Activated naive CD8-positive, alpha-beta T cell treated with anti-CD3 and anti-CD28 coated beads, Interleukin-2, amount 10 ng/mL, durations not matched to agents 7 days and 5 days (primary cell): Measurements from ENCODE around the gene RGN. TPM values are rescaled to one million over a fixed set of nuclear protein-coding genes. Genes with fewer than 3 reads are reported as not detected.
"Not testable (repeated sequence)": the region's sequence is repeated elsewhere in the genome, so short reads cannot be mapped to it uniquely, and the experiment has no call there.

Source experiments
- ATAC-seq: fragments of 150-1000 bp; cut with Tn5 transposase; one replicate; pipeline ENCODE4 v1.10.0; 2021; ENCODE audit warnings: low read depth, moderate library complexity
- POLR2A ChIA-PET: fragments of 350-600 bp; sonication (Branson Sonifier 250); formaldehyde crosslinking; loops from one replicate; lab custom pipeline; 2021; ENCODE audit warnings: antibody characterized with exemption; lab: Charles Lee
- DNase-seq: peaks from one replicate; pipeline ENCODE4 v3.0.0; 2021
- H3K27ac Mint-ChIP-seq: one replicate; pipeline ENCODE4 v1.8.0; 2022; ENCODE audit warnings: mild to moderate bottlenecking, mixed read lengths
- H3K27me3 Mint-ChIP-seq: one replicate; pipeline ENCODE4 v1.8.0; 2022; ENCODE audit warnings: mild to moderate bottlenecking, moderate library complexity, mixed read lengths
- H3K36me3 Mint-ChIP-seq: one replicate; pipeline ENCODE4 v1.8.0; 2021; ENCODE audit warnings: mild to moderate bottlenecking, mixed read lengths
- H3K4me1 Mint-ChIP-seq: one replicate; pipeline ENCODE4 v1.8.0; 2021; ENCODE audit warnings: mixed read lengths
- H3K4me3 Mint-ChIP-seq: one replicate; pipeline ENCODE4 v1.8.0; 2022; ENCODE audit warnings: mild to moderate bottlenecking, moderate library complexity, mixed read lengths
- H3K9me3 Mint-ChIP-seq: one replicate; pipeline ENCODE4 v1.8.0; 2021; ENCODE audit warnings: mixed read lengths
- total RNA-seq, 2 experiments: library from RNA; stranded (reverse); gene quantifications; one replicate each; pipeline ENCODE4 v1.2.3, GENCODE V29; 2021

RGN gene
- total RNA-seq, 2 experiments from 2014 or later, result not detected

- POLR2A ChIA-PET, result interaction anchor here (0.9 kb wide), 1 partner anchor 52 kb away, joined by 3 read pairs; the partner anchor contains the start of genes NDUFB11 and RBM10
These were observed 15.0 kb downstream of the RGN start for GRCh38 chrX:47093248-47093647.

GRCh38 chrX:47093860-47094259 is 15.6 kb downstream of the RGN start:
- H3K36me3 Mint-ChIP-seq, result no peaks in the 10 kb centered on the region
- H3K27me3 Mint-ChIP-seq, result peaks cover 2% of the 10 kb centered on the region
- POLR2A ChIA-PET, result interaction anchor here (0.9 kb wide), 1 partner anchor 51 kb away, joined by 3 read pairs; the partner anchor contains the start of genes NDUFB11 and RBM10
- H3K27ac Mint-ChIP-seq, result no peak overlapping the region
- H3K4me3 Mint-ChIP-seq, result no peak overlapping the region
- DNase-seq (no peak), ATAC-seq (no peak)
- no peaks in the 10 kb centered on the region for H3K9me3 Mint-ChIP-seq
- H3K4me1 Mint-ChIP-seq, result peaks cover 4% of the 10 kb centered on the region

More at GRCh38 chrX:47093248-47093647, 15.0 kb downstream of the RGN start:
- peaks cover 2% of the 10 kb centered on the region for H3K27me3 Mint-ChIP-seq
- H3K4me3 Mint-ChIP-seq, result no peak overlapping the region
- no peaks in the 10 kb centered on the region for H3K9me3 Mint-ChIP-seq
- no peak for DNase-seq
- no peaks in the 10 kb centered on the region for H3K36me3 Mint-ChIP-seq
- no peak overlapping the region for H3K27ac Mint-ChIP-seq
- peaks cover 4% of the 10 kb centered on the region for H3K4me1 Mint-ChIP-seq
- no peak for ATAC-seq

- H3K9me3 Mint-ChIP-seq, result no peaks in the 10 kb centered on the region
- POLR2A ChIA-PET, result no interaction called here
These were observed 18.8 kb downstream of the RGN start for GRCh38 chrX:47097018-47097417.

GRCh38 chrX:47098338-47099094 is 20.3 kb downstream of the RGN start:
- H3K27me3 Mint-ChIP-seq, result peaks cover 2% of the 10 kb centered on the region
- no peak overlapping the region for H3K27ac Mint-ChIP-seq
- no peak overlapping the region for H3K4me3 Mint-ChIP-seq
- no peaks in the 10 kb centered on the region for H3K4me1 Mint-ChIP-seq
- no peaks in the 10 kb centered on the region for H3K36me3 Mint-ChIP-seq
- no peaks in the 10 kb centered on the region for H3K9me3 Mint-ChIP-seq
- ATAC-seq (no peak), DNase-seq (no peak)
- POLR2A ChIA-PET, result no interaction called here

More at GRCh38 chrX:47097018-47097417, 18.8 kb downstream of the RGN start:
- Mint-ChIP-seq H3K27ac (no peak overlapping the region), H3K4me3 (no peak overlapping the region), H3K27me3 (peaks cover 2% of the 10 kb centered on the region), H3K36me3 (no peaks in the 10 kb centered on the region), H3K4me1 (no peaks in the 10 kb centered on the region)
- ATAC-seq, result no peak
- DNase-seq, result no peak

- POLR2A ChIA-PET, result no interaction called here
- ATAC-seq (no peak), DNase-seq (no peak)
- H3K27me3 Mint-ChIP-seq, result peaks cover 2% of the 10 kb centered on the region
- no peaks in the 10 kb centered on the region for H3K9me3 Mint-ChIP-seq
- no peak overlapping the region for H3K27ac Mint-ChIP-seq
- no peaks in the 10 kb centered on the region for H3K4me1 Mint-ChIP-seq
- no peak overlapping the region for H3K4me3 Mint-ChIP-seq
- no peaks in the 10 kb centered on the region for H3K36me3 Mint-ChIP-seq
These were observed 23.0 kb downstream of the RGN start for GRCh38 chrX:47101206-47101605.

- H3K9me3 Mint-ChIP-seq, POLR2A ChIA-PET, H3K27me3 Mint-ChIP-seq, DNase-seq, ATAC-seq, H3K36me3 Mint-ChIP-seq, H3K27ac Mint-ChIP-seq, H3K4me1 Mint-ChIP-seq, H3K4me3 Mint-ChIP-seq: not testable (repeated sequence)
These were observed 32.8 kb downstream of the RGN start for GRCh38 chrX:47110936-47111615.

- Mint-ChIP-seq H3K27me3 (no peaks in the 10 kb centered on the region), H3K36me3 (no peaks in the 10 kb centered on the region), H3K4me3 (no peak overlapping the region), H3K4me1 (no peaks in the 10 kb centered on the region), H3K9me3 (no peaks in the 10 kb centered on the region), H3K27ac (no peak overlapping the region)
- POLR2A ChIA-PET, result no interaction called here
- ATAC-seq (no peak), DNase-seq (no peak)
These were observed 34.2 kb downstream of the RGN start for GRCh38 chrX:47112316-47112954.

GRCh38 chrX:47116551-47117110 is 38.4 kb downstream of the RGN start:
- DNase-seq, H3K36me3 Mint-ChIP-seq, H3K9me3 Mint-ChIP-seq, H3K27ac Mint-ChIP-seq, POLR2A ChIA-PET, H3K27me3 Mint-ChIP-seq, H3K4me3 Mint-ChIP-seq, ATAC-seq, H3K4me1 Mint-ChIP-seq: not testable (repeated sequence)

GRCh38 chrX:47124466-47124865 is 46.2 kb downstream of the RGN start:
- H3K4me1 Mint-ChIP-seq, H3K4me3 Mint-ChIP-seq, H3K27me3 Mint-ChIP-seq, POLR2A ChIA-PET, H3K27ac Mint-ChIP-seq, ATAC-seq, H3K36me3 Mint-ChIP-seq, H3K9me3 Mint-ChIP-seq, DNase-seq: not testable (repeated sequence)

GRCh38 chrX:47129157-47129898 is 51.1 kb downstream of the RGN start:
- POLR2A ChIA-PET, result interaction anchor here (0.6 to 3.9 kb wide), 2 partner anchors 10 to 15 kb away, joined by 3 to 29 read pairs; partner anchors contain the start of genes NDUFB11 and RBM10

GRCh38 chrX:47129899-47130358 is 51.7 kb downstream of the RGN start:
- Mint-ChIP-seq H3K36me3 (no peaks in the 10 kb centered on the region), H3K4me3 (peak overlapping the region; percentile 97), H3K4me1 (peaks cover 3% of the 10 kb centered on the region), H3K27me3 (no peaks in the 10 kb centered on the region), H3K27ac (no peak overlapping the region), H3K9me3 (no peaks in the 10 kb centered on the region)
- DNase-seq (no peak), ATAC-seq (no peak)
- POLR2A ChIA-PET, result interaction anchor here (0.6 to 3.9 kb wide), 2 partner anchors 9 to 14 kb away, joined by 3 to 29 read pairs; partner anchors contain the start of genes NDUFB11 and RBM10

More at GRCh38 chrX:47129157-47129898, 51.1 kb downstream of the RGN start:
- ATAC-seq (peak; percentile 99), DNase-seq (peak; percentile 82)
- peak overlapping the region; percentile 98 for H3K27ac Mint-ChIP-seq
- no peaks in the 10 kb centered on the region for H3K27me3 Mint-ChIP-seq
- no peaks in the 10 kb centered on the region for H3K9me3 Mint-ChIP-seq
- H3K36me3 Mint-ChIP-seq, result no peaks in the 10 kb centered on the region
- peak overlapping the region; percentile 97 for H3K4me3 Mint-ChIP-seq
- H3K4me1 Mint-ChIP-seq, result peaks cover 3% of the 10 kb centered on the region

GRCh38 chrX:47133493-47133892 is 55.2 kb downstream of the RGN start:
- no peaks in the 10 kb centered on the region for H3K27me3 Mint-ChIP-seq
- no peaks in the 10 kb centered on the region for H3K9me3 Mint-ChIP-seq
- H3K27ac Mint-ChIP-seq, result no peak overlapping the region
- POLR2A ChIA-PET, result no interaction called here
- no peak overlapping the region for H3K4me3 Mint-ChIP-seq
- H3K4me1 Mint-ChIP-seq, result peaks cover 3% of the 10 kb centered on the region
- H3K36me3 Mint-ChIP-seq, result no peaks in the 10 kb centered on the region
- no peak for ATAC-seq
- DNase-seq, result no peak
